Stimulated activated naive CD4-positive, alpha-beta T cell treated with Interleukin-2 at 50 U/mL for 16 hours (primary cell): ENCODE data around the gene EEF1A1.
"Not testable (repeated sequence)": the region's sequence is repeated elsewhere in the genome, so short reads cannot be mapped to it uniquely, and the experiment has no call there.

Experiments used
- DNase-seq: peaks from one replicate; lab custom pipeline; 2025; lab: John Stamatoyannopoulos, UW

Gene EEF1A1

DNA sequence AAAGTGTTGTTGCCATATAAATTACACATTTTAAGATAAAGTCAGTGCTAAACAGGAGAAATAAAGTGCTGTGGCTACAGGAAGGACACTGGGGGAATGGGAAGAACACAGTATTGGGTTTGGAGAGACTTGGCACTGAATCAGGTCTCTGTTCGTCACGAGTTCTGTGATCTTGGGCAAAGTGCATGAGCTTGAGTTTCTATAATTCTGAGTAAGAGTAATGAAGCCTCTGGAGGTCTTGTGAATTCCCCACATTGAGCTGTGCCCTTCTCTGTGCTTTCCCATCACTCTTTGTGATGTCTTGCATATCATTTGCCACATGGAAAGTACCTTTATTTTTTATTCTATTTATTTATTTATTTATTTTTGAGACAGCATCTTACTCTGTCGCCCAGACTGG is 16.8 kb upstream of the EEF1A1 start:
- no peak for DNase-seq

DNA sequence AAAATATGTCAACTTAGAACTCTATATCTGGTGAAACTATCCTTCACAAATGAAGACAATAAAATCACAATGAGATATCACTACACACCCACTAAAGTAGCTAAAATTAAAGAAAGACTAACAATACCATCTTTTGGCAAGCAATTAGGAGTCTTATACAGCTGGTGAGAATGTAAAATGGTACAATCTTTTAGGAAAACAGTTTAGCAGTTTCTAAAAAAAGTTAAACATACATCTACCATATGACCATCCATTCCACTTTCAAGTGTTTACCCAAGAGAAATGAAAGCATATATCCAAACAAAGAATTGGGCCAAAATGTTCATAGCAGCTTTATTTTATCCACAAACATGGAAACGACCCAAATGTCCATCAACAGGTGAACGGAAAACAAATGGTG is 13.8 kb upstream of the EEF1A1 start:
- no peak for DNase-seq

DNA sequence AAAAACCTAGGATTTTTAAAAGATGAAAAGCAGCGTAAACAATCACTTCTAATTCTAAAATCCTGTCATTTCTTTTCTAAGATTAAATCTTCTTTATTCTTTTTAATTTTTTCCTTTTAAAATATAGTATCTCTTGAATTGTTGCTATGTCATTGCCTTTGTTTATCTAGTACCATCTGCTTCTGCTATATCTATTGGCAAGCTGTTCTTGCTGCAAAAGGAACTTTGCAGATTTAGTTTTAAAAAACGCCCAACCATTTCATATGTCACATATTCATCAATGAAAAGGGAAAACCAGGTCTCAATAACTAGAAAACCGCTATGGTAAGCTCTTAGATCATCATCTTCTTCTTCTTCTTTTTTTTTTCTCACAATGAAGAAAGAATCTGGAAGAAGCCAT is 11.5 kb upstream of the EEF1A1 start:
- DNase-seq: no peak

DNA sequence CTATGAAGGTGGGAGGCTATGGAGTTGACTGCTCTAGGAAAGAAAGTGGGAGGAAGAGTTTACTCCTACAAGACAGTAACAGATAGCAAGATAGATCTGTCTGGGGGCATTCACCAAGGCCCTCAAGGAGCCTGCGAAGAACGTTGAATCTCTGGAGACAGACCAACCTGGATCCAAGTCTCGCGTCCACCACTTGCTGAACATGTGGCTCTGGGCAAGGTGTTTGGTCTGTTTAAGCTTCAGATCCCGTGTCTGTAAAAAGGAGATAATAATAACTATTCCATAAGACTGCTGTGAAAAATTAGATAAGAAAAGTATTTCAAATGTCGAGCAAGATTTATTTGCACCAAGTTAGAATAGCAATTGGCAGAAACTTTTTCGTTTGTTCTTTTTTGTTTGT is 8.1 kb upstream of the EEF1A1 start:
- DNase-seq: no peak

DNA sequence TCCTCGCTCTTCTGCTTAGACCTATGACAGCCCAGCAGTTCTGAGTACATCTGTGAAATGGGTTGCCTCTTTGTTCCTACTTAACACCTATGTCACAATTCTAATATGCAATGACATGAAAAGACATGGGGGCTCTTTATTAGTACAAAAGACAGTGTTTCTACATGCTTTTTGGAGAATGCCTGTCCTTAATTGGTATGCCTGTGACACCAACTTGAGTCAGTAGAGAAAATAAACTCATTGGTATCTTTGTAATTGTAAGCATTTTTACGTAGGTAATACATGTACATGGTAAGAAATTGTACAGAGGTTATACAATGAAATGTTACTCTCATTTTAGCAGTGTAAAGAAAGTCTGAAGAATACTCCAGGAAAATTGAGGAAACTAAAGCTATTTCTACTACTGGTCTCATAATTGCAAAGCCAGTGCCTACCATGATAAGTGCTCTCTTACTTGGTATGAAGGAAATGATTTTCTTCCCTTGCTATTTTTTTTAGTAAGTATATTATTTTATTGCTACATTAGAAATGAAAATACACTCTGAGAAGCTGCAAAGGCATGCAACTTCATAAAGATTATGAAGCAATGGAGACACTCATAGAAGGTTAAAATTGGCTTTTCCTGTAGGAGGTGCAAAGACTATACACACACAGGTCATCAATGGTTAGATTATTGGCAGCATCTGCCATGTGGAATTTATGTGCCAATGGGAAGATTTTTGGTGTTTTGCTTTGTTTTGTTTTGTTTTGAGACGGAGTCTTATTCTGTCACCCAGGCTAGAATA is 4.9 kb upstream of the EEF1A1 start:
- DNase-seq: no peak

DNA sequence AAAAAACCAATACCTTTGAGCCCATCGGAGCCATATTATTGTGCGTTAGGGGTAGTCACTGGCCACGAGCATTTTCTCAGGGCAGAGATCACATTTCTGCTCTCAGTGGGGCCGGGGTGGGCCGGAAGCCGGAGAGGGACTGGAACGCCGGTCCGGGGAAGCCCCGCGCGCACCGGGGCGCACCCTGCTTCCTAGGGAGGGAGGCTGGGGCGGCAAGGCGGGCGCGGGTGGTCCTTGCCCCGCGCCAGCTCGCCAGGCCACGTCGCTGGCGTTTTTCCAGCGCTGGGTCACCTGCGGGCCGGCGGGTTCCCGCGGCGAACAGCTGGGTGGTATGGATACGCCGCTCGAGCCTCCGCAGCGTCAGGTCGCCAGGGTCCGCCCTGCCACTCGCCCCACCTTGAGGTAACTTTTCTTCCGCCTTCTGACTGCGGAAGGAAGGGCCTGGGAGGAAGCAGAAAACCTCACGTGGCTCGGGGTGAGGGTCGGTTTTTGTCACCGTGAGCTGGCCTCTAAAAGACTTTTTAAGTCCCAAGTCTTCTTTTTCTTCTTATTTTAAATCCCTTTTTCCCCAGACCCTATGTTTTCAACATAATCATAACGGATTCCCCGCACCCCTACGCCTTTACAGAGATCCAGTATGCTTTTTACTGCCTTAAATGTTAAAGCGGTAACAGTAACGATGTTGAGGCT is 2.7 kb upstream of the EEF1A1 start:
- DNase-seq: peak; percentile 79

DNA sequence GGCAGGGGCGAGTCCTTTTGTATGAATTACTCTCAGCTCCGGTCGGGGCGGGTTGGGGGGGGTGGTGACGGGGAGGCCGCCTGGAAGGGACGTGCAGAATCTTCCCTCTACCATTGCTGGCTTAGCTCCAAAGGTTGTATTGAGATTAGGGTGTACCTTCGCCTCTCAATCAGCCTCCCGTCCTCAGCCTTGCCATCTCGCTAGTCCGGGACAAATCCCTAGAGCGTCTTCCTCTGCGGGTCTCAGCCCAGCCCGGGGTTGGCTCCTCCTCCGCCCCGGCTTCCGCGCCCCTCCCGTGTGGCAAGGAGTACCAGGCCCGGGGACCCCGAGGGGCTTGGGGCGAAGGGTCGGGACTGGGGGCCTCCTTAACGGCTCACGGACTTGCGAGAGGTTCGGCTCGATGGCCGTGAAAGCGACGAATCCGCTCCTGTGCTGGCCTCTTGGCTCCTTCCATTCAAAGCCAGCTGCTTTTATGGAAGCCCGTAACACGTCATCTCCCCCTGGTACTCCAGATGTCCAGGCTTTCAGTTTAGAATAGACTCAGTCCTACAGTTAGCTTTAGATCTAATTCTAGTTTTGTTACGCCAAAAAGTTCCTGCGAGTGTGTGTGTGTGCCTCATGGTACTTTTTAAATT is 636 bp upstream of the EEF1A1 start:
- DNase-seq: no peak

DNA sequence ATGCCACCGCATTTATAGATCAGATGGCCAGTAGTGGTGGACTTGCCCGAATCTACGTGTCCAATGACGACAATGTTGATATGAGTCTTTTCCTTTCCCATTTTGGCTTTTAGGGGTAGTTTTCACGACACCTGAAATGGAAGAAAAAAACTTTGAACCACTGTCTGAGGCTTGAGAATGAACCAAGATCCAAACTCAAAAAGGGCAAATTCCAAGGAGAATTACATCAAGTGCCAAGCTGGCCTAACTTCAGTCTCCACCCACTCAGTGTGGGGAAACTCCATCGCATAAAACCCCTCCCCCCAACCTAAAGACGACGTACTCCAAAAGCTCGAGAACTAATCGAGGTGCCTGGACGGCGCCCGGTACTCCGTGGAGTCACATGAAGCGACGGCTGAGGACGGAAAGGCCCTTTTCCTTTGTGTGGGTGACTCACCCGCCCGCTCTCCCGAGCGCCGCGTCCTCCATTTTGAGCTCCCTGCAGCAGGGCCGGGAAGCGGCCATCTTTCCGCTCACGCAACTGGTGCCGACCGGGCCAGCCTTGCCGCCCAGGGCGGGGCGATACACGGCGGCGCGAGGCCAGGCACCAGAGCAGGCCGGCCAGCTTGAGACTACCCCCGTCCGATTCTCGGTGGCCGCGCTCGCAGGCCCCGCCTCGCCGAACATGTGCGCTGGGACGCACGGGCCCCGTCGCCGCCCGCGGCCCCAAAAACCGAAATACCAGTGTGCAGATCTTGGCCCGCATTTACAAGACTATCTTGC is 725 bp downstream of the EEF1A1 start:
- DNase-seq: peak; percentile 83

DNA sequence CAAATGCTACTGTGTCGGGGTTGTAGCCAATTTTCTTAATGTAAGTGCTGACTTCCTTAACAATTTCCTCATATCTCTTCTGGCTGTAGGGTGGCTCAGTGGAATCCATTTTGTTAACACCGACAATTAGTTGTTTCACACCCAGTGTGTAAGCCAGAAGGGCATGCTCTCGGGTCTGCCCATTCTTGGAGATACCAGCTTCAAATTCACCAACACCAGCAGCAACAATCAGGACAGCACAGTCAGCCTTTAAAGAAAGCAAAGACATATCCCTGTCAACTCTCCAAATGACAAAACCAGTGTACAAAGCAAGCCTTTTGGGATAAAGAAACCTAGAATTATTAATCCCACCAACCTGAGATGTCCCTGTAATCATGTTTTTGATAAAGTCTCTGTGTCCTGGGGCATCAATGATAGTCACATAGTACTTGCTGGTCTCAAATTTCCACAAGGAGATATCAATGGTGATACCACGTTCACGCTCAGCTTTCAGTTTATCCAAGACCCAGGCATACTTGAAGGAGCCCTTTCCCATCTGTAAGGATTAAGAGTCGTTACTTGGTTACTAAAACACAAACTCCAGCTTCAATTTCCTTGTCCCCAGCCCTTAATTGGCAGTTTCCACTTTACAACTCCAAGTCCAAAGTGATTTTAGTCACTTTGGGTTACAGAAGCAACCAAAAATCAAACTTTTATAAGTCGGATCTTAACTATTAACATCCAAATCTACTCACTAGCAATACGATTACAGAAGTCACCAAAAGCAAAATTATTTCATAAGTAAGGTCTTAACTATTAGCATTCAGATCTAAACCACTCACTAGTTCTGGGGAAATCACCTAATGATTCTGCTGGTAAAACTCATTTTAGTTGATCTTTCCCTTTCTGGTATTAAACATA is 1.6 kb downstream of the EEF1A1 start:
- not testable (repeated sequence) for DNase-seq

DNA sequence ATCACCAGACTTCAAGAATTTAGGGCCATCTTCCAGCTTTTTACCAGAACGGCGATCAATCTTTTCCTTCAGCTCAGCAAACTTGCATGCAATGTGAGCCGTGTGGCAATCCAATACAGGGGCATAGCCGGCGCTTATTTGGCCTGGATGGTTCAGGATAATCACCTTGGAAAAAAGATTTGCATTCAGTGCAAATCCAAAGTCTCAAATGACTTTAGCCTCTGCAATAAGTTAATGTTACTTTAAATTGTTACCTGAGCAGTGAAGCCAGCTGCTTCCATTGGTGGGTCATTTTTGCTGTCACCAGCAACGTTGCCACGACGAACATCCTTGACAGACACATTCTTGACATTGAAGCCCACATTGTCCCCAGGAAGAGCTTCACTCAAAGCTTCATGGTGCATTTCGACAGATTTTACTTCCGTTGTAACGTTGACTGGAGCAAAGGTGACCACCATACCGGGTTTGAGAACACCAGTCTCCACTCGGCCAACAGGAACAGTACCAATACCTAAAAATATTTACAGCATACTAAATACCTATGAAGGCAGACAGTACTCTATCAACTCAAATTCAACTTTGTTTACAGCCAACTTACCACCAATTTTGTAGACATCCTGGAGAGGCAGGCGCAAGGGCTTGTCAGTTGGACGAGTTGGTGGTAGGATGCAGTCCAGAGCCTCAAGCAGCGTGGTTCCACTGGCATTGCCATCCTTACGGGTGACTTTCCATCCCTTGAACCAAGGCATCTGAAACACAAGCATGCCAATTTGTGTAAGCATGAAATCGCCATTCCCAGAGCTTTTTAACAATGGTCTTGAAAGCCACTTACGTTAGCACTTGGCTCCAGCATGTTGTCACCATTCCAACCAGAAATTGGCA is 2.5 kb downstream of the EEF1A1 start:
- not testable (repeated sequence) for DNase-seq

DNA sequence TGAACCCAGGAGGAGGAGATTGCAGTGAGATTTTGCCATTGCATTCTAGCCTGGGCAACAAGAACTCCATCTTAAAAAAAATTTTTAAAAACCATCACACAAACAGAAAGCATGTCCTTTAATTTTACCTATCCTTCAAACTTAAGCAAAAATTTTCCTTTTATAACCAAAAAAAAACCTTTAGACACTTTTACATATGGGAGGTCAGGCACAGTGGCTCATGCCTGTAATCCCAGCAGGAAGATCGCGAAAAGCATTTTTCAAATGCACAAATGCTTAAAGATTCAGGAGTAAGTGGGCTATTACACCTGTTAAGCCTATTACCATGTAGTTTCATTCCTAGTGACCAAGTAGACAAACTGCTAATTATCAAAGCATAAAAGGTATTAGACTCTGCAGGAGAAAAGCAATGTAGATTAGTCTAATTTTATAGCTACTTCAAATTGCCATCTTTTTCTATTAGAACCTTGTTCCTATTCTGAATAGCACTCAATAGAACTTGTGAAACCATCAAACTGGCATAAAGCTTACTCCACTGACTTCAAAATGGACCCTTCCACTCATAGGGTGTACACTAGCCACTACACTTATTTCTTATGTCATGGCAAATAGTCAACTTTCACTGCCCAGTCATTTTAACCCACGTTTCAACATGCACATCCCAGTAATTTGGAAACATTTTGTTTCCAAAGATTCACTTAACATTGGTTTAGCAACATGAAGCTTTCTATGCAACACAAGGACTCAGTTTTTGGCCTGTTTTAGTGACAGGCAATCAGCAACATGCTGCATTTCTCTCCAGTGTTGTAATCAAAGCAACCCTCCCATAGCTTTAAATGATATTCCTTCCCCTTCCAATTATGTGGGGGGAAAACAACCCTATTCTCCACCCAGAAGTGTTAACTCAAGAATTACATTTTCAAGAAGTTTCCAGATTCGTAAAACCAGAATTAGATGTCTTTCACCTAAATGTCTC is 4.0 kb downstream of the EEF1A1 start:
- DNase-seq: no peak

DNA sequence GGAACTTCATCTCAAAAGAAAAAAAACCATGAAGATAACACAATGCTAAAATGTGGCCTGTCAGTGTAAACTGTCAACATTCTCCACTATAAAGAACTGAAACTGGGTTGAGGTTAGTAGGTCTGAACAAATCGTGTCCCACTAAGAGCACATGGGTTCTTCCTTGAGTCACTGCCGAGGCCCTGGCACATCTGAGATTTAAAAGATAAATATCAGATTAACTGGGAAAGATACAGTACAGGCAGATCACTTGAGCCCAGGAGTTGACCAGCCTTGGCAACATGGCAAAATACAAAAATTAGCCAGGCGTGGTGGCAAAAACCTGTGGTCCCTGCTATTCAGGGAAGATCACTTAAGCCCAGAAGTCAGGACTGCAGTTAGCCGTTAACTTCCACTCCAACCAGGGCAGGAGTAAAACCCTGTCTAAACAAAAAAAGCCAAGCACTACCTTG is 5.6 kb downstream of the EEF1A1 start:
- DNase-seq: peak; percentile 10

DNA sequence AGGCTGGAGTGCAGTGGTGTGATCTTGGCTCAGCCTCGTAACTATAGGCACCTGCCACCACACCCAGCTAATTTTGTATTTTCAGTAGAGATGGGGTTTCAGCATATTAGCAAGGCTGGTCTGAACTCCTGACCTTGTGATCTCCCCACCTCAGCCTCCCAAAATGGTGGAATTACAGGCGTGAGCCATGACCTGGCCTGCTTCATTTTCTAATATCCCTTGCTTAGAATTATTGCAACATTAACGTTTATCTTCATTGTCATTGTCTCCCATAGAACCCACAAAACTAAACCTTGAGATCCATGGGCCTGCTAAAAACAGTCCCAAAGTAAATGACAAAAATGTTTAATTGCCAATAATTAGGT is 6.1 kb downstream of the EEF1A1 start:
- DNase-seq: peak; percentile 14

DNA sequence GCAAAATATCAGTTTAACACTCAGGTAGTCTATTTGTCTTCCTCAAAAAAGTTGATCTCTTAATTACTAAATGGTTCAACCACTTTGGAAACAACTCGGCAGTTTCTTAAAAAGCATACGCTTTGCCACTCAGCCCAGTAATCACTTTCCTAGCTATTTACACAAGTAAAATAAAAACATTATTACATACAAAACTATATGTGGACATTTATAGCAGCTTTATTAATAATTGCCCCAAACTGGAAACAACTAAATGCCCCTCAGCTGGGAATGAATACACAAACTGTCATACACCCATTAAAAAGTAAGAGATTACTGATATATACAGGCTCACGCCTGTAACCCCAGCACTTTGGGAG is 7.4 kb downstream of the EEF1A1 start:
- DNase-seq: no peak

DNA sequence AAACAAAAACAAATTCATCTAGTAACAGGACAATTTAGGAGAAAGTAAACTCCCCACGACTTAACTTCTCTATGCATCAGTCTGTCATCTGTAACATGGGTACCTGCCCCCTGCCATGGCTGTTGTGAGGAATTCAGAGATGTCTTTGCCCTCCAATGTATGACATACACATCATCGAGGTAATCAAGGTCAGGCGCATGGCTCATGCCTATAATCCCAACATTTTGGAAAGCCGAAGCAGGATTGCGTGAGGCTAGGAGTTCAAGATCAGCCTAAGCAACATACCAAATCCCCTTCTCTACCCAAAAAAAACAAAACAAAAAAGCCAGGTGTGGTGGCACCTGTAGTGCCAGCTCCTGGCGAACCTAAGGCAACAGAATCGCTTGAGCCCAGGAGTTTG is 9.0 kb downstream of the EEF1A1 start:
- peak; percentile 7 for DNase-seq

DNA sequence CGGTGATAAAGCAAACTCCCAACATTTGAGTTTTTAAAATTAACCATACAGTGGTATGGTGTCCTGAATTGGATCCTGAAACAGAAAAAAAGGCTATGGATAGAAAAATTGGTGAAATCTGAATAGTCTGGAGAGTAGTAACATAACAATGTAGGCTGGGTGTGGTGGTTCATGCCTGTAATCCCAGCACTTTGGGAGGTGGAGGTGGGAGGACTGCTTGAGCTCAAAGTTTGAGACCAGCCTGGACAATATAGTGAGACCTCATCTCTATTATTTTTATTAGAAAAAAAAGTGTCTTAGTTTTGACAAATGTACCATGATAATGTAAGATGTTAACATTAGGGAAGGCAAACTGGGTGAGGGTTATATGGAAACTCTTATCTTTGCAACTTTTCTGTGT is 11.0 kb downstream of the EEF1A1 start:
- no peak for DNase-seq

DNA sequence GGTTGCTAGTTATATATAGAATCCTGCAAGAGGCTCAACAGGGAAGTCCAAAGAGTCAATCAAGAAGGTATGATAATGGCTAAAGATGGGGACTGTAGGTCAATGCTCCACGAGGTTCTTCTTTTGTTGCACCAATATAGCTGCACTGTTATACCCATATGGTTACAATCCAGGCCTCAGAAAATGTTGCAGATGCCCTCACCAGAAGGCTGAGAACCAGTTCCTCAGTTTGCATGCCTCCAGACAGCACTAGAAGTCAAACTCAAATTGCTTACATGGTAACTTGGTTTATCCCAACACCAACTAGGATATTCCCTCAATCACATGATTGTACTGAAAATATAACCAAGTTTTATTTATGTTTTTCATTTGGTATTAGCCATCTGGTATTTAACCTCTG is 12.1 kb downstream of the EEF1A1 start:
- DNase-seq: no peak

DNA sequence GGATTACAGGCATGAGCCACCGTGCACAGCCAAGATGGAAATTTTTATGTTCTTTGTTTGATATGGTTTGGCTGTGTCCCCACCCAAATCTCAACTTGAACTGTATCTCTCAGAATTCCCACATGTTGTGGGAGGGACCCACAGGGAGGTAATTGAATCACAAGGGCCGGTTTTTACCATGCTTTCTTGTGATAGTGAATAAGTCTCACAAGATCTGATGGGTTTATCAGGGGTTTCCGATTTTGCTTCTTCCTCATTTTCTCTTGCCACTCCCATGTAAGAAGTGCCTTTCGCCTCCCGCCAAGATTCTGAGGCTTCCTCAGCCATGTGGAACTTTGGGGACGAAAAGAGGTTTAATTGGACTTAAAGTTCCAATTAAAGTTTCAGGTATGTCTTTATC is 14.6 kb downstream of the EEF1A1 start:
- no peak for DNase-seq

DNA sequence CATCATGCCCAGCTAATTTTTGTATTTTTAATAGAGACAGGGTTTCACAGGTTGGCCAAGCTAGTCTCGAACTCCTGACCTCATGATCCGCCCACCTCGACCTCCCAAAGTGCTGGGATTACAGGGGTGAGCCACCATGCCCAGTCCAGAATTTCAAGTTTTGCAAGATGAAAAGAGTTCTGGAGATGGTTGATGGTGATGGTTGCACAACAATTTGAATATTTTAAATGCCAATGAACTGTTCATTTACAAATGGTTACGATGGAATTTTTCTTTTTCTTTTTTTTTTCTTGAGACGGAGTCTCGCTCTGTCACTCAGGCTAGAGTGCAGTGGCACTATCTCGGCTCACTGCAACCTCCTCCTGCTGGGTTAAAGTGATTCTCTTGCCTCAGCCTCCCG is 15.1 kb downstream of the EEF1A1 start:
- not testable (repeated sequence) for DNase-seq
